Caco-2 (cell line): Measurements from ENCODE around the gene KTI12. TPM values are rescaled to one million over a fixed set of nuclear protein-coding genes. Genes with fewer than 3 reads are reported as not detected.

ENCODE experiments used
- BruUV-seq: library from RNA; stranded (reverse); fragments of 400-500 nt; replicated peaks from 2 replicates; lab custom pipeline; 2021; lab: Mats Ljungman, UMichigan
- CTCF ChIA-PET: fragments of 300-600 bp; sonication (Branson Sonifier 250); formaldehyde crosslinking; loops from one replicate; lab custom pipeline; 2022; ENCODE audit warnings: antibody characterized with exemption; lab: Charles Lee
- POLR2A ChIA-PET: fragments of 300-600 bp; sonication (Branson Sonifier 250); formaldehyde crosslinking; loops from one replicate; lab custom pipeline; 2022; ENCODE audit warnings: antibody characterized with exemption; lab: Charles Lee
- DNase-seq, 2 experiments: peaks; one replicate each; pipeline versions ENCODE4 v3.0.0 to v3.0.0-alpha.2; 2020 to 2022
- H3K27me3 ChIP-seq: replicated peaks from 2 replicates; pipeline ENCODE4 v1.6.0; 2011; ENCODE audit warnings: low read length; ENCODE audit not compliant: control insufficient read depth, insufficient read depth
- H3K36me3 ChIP-seq: 2 replicates; pipeline ENCODE4 v1.5.1; 2011; ENCODE audit warnings: low read length; ENCODE audit not compliant: control insufficient read depth, insufficient read depth
- H3K4me1 ChIP-seq: fragments of 250-450 bp; sonication (Bioruptor Pico); 2 replicates; pipeline ENCODE4 v1.5.1; 2020; ENCODE audit warnings: mild to moderate bottlenecking
- H3K4me3 ChIP-seq: 2 replicates; pipeline ENCODE4 v1.5.1; 2011; ENCODE audit warnings: low read depth, mild to moderate bottlenecking, control low read depth, low read length
- H3K9me3 ChIP-seq: fragments of 250-450 bp; sonication (Bioruptor Pico); 2 replicates; pipeline ENCODE4 v1.5.1; 2020; ENCODE audit warnings: mild to moderate bottlenecking, moderate library complexity
- H3K27ac Mint-ChIP-seq: one replicate; pipeline ENCODE4 v1.8.0; 2022; ENCODE audit warnings: mixed read lengths; ENCODE audit not compliant: unreplicated experiment
- H3K27me3 Mint-ChIP-seq: one replicate; pipeline ENCODE4 v1.8.0; 2022; ENCODE audit warnings: mixed read lengths; ENCODE audit not compliant: insufficient read depth, unreplicated experiment
- H3K36me3 Mint-ChIP-seq: one replicate; pipeline ENCODE4 v1.8.0; 2022; ENCODE audit warnings: mild to moderate bottlenecking, mixed read lengths; ENCODE audit not compliant: insufficient read depth, unreplicated experiment
- H3K4me1 Mint-ChIP-seq: one replicate; pipeline ENCODE4 v1.8.0; 2022; ENCODE audit warnings: low read depth, mixed read lengths; ENCODE audit not compliant: unreplicated experiment
- H3K4me3 Mint-ChIP-seq: one replicate; pipeline ENCODE4 v1.8.0; 2022; ENCODE audit warnings: mild to moderate bottlenecking, moderate library complexity, mixed read lengths; ENCODE audit not compliant: unreplicated experiment
- H3K9me3 Mint-ChIP-seq: one replicate; pipeline ENCODE4 v1.8.0; 2022; ENCODE audit warnings: mixed read lengths; ENCODE audit not compliant: unreplicated experiment
- CTCF ChIP-seq, 2 experiments: fragments of 200-600 bp in 1 of 2; IDR thresholded peaks; 1 replicate in 1 of 2; 2 replicates in 1 of 2; pipeline versions ENCODE4 v1.5.1 to v1.8.0; 2011 to 2022; ENCODE audit warnings: antibody characterized with exemption in 1 of 2, control low read depth in 1 of 2, inconsistent platforms in 1 of 2, low read depth in 1 of 2, low read length in 1 of 2, mild to moderate bottlenecking in 1 of 2, moderate library complexity in 1 of 2; ENCODE audit not compliant: insufficient read depth in 1 of 2, severe bottlenecking in 1 of 2, unreplicated experiment in 1 of 2
- intact Hi-C: fragments of 100-400 bp; cut with micrococcal nuclease; formaldehyde crosslinking; loops from one replicate; pipeline ENCODE4 v1.10.0; 2022; ENCODE audit not compliant: unreplicated experiment
- total RNA-seq: library from RNA; stranded (reverse); gene quantifications from 2 replicates; pipeline ENCODE4 v1.2.3, GENCODE V29; 2022

The KTI12 gene
- total RNA-seq, 1 experiment from 2014 or later: 11.8 TPM

GRCh38 chr1:52037402-52037814 lies 3.8 kb upstream of the KTI12 start:
- no peak overlapping the region for H3K4me3 Mint-ChIP-seq
- no peaks in the 10 kb centered on the region for H3K4me1 Mint-ChIP-seq
- Histone ChIP-seq H3K9me3 (no peaks in the 10 kb centered on the region), H3K36me3 (no peaks in the 10 kb centered on the region; the same call in 1 of the 2 replicates), H3K4me3 (no peak overlapping the region), H3K4me1 (peaks cover 3% of the 10 kb centered on the region; the same call in 1 of the 2 replicates), H3K27me3 (no peaks in the 10 kb centered on the region)
- H3K9me3 Mint-ChIP-seq: no peaks in the 10 kb centered on the region
- no TSS peak for BruUV-seq
- intact Hi-C loops: no loop called here
- peak in 1 of 2 experiments; percentile 9 for DNase-seq
- H3K27ac Mint-ChIP-seq: no peak overlapping the region
- TF ChIP-seq CTCF (IDR thresholded peaks at IDR 0.05; ENCODE audit: insufficient read depth in 1 of 2, low read depth in 1 of 2, low read length in 1 of 2, severe bottlenecking in 1 of 2, unreplicated experiment in 1 of 2): no peak
- H3K36me3 Mint-ChIP-seq: peaks cover 16% of the 10 kb centered on the region
- CTCF ChIA-PET: no interaction called here
- no peaks in the 10 kb centered on the region for H3K27me3 Mint-ChIP-seq
- POLR2A ChIA-PET: interaction anchor here (1.1 kb wide), 1 partner anchor 18 kb away, joined by 8 read pairs; no protein-coding TSS in a partner anchor

- Histone ChIP-seq H3K4me1 (peaks cover 4% of the 10 kb centered on the region; the same call in 1 of the 2 replicates), H3K36me3 (no peaks in the 10 kb centered on the region; the same call in 1 of the 2 replicates), H3K9me3 (no peaks in the 10 kb centered on the region), H3K4me3 (peak overlapping the region; percentile 88), H3K27me3 (no peaks in the 10 kb centered on the region)
- POLR2A ChIA-PET: interaction anchor here (1.0 kb wide), 1 partner anchor 21 kb away, joined by 3 read pairs; the partner anchor contains the start of gene TXNDC12
- no peak for TF ChIP-seq CTCF (IDR thresholded peaks at IDR 0.05; ENCODE audit: insufficient read depth in 1 of 2, low read depth in 1 of 2, low read length in 1 of 2, severe bottlenecking in 1 of 2, unreplicated experiment in 1 of 2)
- Mint-ChIP-seq H3K36me3 (peaks cover 20% of the 10 kb centered on the region), H3K27me3 (no peaks in the 10 kb centered on the region), H3K4me1 (peaks cover 6% of the 10 kb centered on the region), H3K27ac (peak overlapping the region; percentile 89), H3K9me3 (no peaks in the 10 kb centered on the region), H3K4me3 (peak overlapping the region; percentile 84)
- no TSS peak for BruUV-seq
- intact Hi-C loops: no loop called here
- no peak for DNase-seq
- CTCF ChIA-PET: no interaction called here
Measured at GRCh38 chr1:52034050-52034384, 407 bp upstream of the KTI12 start.

DNA sequence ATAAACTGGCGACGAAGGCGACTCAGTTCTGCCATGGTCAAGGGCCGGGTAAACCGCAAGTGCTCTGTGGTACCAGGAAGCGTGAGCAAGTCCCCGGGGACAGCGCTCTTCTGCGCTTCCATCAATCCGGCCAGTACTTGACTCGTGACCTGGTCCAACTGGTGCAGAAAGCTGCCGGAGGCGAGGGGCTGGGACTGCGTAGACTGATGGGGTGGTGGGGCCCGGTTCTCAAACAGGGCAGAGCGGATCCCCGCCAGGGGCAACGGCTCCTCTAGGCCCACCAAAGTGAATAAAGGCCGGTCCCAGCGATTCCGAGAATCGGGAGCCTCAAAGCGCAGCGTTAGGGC lies 852 bp downstream of the KTI12 start:
- peaks cover 20% of the 10 kb centered on the region for H3K36me3 Mint-ChIP-seq
- peak overlapping the region; percentile 89 for H3K27ac Mint-ChIP-seq
- Histone ChIP-seq H3K4me3 (peak overlapping the region; percentile 88), H3K4me1 (peaks cover 9% of the 10 kb centered on the region; the same call in 1 of the 2 replicates), H3K9me3 (no peaks in the 10 kb centered on the region), H3K27me3 (no peaks in the 10 kb centered on the region), H3K36me3 (no peaks in the 10 kb centered on the region; the same call in 1 of the 2 replicates)
- BruUV-seq: no TSS peak
- ChIA-PET CTCF (no interaction called here), POLR2A (no interaction called here)
- no peaks in the 10 kb centered on the region for H3K27me3 Mint-ChIP-seq
- TF ChIP-seq CTCF (IDR thresholded peaks at IDR 0.05; ENCODE audit: insufficient read depth in 1 of 2, low read depth in 1 of 2, low read length in 1 of 2, severe bottlenecking in 1 of 2, unreplicated experiment in 1 of 2): no peak
- H3K4me1 Mint-ChIP-seq: peaks cover 6% of the 10 kb centered on the region
- DNase-seq: peak; percentile 40 to 42
- H3K4me3 Mint-ChIP-seq: peak overlapping the region; percentile 84
- H3K9me3 Mint-ChIP-seq: no peaks in the 10 kb centered on the region
- intact Hi-C loops: loop anchor here (2.0 kb wide), 1 partner anchor 18 kb away; no protein-coding TSS in a partner anchor
